Measurements from ENCODE around the gene PSENEN.

PSENEN gene, protein sequence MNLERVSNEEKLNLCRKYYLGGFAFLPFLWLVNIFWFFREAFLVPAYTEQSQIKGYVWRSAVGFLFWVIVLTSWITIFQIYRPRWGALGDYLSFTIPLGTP

DNA sequence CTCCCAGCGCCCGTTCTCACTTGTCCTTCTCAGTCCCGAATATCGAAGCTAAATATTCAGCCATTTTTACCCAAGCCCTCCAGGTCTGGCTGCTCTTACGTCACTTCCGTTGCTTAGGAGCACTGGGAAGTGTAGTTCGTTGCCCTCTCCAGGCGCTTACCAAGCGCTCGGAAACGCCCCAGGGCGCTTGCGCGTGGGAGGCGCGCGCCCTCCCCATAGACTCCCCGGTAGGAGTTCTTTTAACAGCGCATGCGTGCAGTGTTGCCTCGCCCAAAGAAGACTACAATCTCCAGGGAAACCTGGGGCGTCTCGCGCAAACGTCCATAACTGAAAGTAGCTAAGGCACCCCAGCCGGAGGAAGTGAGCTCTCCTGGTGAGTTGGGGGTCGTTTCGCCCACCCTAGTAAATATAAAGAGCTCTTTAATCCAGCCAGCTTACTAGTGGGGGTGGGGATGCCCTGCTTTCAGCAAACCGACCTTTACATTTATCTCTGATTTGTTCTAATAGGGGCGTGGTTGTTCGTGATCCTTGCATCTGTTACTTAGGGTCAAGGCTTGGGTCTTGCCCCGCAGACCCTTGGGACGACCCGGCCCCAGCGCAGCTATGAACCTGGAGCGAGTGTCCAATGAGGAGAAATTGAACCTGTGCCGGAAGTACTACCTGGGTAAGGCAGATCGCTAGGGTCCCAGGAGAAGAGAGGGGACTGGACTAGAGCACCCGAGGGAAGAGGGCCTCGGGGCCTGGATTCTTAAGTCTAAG is at the start of gene PSENEN, which contains the start of gene U2AF1L4:
Gene PSENEN (plus strand): TSS at position 324 of the 759 bp plus-strand sequence. CDS start 280 bp downstream, at position 604.
Gene U2AF1L4 (minus strand): TSS at position 91 of the 759 bp plus-strand sequence. CDS start 27 bp downstream, at position 64.
- DNase-seq = peak; percentile 99

DNA sequence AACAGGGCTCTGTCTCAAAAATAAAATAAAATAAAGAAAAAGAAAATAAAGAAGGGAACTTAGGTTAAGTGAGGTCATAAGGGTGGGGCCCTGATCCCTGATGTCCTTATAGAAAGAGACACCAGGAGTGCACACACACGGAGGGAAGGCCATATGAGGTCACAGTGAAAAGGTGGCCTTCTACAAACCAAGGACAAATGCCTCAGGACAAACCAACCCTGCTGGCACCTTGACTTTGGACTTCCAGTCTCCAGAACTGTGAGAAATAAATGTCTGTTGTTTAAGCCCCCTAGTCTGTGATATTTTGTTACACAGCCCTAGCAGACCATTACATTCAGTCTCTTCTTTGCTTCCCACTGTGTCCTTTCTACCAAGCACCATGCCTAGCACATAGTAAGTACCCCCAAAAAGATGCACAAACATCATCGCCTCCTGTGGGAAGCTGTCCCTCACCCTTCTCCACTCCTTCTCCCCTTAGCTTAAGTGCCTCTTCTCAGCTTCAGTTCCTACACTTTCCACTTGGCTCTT is 49.5 kb upstream of the PSENEN start:
- DNase-seq = no peak

DNA sequence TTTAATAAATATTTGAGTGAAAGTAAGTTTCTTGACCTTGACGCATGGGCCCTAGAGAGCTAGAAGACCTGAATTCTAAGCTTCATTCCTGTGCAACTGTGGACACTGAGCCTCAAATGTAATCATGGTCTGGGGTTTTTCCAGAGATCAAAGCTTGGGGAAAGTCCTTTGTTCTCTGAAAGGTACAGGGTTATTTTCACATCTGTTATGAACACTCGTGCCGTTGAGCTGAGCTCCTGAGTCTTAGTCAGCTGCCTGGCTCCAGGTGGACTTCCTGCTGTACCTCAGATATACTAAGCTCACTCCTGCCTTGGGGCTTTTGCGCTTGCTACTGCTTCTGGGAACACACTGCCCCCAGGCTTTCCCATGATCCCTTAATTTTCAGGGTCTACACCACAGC is 48.6 kb upstream of the PSENEN start:
- no peak for DNase-seq

DNA sequence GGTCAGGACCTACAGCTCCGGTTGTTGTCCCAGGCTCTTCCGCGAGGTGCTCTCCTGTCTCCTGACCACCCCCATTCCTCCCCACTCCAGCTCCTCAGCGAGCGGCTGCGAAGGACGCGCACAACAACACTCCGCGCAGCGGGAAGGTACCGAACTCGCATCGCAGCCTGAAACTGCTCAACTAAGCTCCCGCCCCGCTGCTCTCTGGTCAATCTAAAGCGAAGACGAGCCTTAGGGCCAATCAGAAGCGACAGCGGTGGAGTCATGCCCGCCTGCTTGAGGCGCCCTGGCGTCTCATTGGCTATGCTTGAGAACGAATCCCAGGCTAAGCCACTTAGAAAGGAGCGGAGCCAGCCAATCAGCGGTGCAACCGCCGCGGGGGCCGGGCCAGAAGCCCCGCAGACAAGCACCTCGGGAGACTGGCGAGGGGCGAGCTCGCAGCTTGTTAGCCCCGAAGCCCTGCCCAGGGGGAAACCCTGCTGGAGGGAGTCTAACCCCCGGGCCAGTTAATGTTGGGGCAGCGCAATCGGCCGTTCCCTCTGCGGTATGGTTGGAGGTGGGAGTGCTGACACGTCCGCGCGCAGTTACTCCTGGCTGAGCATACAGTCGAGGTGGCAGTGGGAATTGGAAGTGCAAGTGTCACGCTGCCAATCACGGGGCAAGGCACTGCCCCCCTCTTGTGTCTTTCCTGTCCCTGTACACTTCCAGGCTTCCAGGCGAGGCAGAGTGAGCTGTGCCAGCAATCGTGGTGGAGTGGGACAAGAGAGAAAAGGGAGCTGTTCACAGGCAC is 43.0 kb upstream of the PSENEN start:
- DNase-seq = peak; percentile 96

DNA sequence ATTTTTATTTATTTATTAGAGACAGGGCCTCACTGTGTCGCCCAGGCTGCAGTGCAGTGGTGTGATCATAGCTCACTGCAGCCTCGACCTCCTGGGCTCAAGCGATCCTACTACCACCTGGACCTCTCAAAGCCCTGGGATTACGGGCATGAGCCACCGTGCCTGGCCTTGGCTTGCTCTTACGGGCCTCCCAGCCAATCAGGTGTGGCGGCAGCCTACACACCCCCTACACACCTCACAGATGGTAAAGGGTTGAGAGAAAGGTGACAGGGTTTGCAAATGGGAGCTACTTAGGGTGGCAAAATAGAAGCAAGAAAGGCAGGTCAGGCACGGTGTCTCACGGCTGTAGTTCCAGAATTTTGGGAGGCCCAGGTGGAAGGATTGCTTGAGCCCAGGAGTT is 42.1 kb upstream of the PSENEN start:
- DNase-seq = no peak

DNA sequence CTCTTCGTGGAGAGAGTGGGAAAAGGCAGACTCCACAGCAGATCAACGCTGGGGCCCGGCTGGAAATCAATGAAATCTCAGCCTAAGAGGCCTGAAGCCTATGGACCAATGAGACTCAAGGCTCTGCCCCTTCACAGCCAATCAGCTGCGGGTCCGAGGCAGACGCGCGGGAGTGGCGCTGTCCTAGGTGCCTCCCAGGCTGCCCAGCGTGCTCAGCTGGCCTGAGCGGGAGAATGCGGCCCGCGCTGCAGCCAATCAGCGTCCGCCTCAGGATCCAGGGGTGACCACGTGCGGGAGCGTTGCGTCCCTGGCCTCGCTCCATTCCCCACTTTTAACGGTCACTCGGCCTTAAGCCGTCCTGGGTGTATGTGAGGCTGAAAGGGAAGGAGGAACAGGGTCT is 41.2 kb upstream of the PSENEN start, which contains the start of gene ZBTB32:
Gene ZBTB32 (plus strand): TSS at position 341 of the 400 bp plus-strand sequence. CDS start 10,069 bp downstream, outside the sequence.
- DNase-seq = peak; percentile 52

DNA sequence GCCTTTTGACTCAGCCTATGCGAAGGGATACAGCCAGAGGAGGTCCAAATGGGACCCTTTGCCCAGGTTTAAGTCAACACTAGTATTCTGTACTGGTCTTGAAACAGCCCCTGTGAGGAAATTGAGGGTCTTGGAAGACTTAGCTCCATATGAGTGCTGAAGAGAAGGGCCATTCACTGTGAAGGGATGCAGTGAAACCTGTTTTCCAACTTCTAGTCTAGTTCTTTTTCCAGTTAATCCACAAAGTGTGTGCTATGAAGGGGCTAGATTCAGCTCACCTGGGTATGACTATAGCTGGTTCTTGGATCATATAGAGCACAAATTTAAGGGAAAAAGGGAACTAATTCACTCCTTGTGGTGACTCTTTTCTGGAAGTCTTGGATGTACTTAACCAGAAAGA is 37.1 kb upstream of the PSENEN start:
- no peak for DNase-seq

DNA sequence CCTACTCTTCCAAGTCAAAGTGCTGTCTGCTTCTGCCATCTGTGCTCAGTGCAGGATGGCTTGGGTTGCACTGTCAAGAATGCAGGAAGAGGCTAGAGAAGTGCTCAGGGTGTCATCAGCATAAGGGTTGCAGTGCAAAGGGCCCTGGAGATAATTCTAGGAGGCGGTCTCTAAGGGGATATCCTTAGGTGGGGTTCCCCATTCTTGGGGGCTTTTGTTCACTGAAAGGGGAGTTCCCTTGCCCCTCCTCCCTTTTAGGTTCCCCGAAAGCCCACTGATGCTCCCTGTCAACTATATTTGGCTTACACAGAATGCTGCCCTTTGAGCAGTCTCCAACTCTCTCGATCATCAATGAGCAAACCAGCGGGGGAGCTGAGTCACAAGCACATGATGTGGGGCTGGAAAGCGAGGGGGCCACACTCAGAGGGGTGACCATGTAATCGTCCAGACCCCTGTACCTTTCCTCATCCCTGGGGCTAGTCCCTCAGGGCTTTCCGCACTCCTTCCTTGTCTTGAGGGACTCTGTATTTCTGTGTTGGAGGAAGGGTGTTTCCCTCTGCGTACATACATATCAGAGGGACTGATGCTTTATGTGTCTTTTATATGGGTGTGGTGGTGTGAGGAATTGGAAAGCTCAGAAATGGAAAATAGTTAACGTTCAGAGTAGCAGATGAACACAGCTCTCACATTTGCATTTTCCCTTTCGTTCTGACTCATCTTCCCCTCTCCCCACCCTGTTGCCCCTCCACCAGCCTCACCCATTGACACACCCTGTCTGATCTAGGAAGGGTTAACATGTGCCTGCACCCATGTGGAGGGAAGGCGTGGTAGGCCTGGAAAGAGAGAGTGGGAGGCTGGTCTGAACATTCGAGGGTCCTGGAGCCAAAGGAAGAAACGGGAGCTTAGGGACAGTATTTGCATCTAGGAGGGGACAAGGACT is 34.4 kb upstream of the PSENEN start:
- DNase-seq = no peak

DNA sequence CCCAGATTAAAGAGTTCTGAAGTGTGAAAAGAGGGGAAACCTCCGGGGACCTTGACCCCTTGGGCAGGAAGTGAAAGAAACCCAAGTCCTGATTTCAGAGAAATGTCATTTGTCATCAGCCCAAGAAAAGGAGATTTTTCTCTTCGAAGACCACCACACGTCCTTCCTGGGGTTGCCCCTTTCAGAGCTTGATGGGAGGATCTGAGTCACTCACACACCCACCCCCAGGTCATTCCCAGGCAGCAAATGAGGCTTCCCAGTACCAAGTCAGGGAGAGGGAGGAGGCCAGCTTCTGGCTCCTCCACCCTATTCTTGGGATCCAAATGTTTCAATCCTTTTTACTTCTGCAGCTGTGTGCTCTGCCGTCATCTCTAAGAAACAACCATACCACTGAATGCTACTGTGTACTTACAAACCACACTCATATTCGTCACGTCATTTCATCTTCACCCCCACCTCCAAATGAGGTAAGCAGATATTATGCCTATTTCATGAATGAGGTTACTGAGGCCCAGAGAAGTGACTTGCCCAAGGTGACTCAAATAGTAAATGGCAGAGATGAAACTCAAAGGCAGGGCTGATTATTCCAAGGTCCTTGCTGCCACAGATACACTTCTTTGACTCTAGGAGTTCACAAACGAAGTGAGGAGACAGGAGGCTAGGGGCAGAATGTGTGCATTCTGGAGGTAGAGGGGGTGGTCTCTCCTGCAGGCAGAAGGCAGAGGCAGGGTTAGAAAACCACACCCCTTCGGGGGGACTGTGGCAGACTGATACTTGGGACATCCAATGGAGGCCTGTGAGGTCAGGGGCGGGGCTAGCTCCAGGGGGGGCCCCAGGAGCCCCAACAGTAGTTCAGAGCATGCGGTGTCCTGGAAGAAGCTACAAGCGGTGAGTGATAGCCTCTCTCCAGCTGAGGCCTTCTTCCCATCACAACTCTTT is 32.6 kb upstream of the PSENEN start:
- DNase-seq = no peak

DNA sequence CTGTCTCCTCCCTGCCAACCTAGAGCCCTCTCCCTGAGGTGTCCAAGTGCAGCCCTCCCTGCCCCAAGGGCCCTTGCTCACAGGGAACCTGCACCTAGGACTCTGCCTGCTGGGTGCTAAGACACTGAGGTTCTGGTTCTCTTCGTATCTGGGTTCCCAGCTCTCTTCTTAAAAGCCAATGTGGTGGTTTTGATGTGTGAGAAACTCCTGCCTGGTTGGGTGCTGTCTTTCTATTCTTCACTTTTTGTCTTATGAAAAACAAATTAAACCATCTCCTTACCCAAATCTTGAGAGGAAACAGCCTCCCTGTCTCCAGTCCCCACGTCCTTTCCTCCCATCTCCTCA is 32.0 kb upstream of the PSENEN start:
- no peak for DNase-seq

DNA sequence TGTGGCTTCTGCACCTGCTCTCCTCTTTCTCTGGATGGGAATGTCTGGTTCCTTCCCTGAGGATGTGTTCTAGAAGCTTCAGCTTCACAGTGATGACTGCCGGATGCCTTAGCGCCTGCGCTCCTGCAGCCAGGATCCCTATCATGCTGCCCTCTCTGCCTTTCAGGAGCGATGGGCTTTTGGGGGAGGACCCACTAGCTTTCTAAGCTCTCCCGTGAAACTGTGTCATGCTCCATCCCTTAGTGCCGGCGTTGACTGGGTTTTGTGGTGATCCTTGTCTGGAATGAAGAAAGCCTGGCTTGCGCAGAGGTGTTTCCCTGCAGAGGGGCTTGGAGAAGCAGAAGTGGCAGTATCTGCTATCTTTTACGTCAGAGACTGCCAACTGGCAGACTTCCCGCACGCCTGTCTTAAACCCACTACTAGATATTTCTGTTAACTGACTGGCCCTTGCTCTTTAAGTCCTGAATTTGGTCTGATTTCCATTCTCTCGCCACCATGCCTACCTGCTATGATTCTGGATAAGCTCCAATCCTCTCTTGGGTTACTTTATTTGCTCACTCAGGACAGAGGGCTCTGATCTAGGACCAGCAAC is 31.5 kb upstream of the PSENEN start:
- no peak for DNase-seq

DNA sequence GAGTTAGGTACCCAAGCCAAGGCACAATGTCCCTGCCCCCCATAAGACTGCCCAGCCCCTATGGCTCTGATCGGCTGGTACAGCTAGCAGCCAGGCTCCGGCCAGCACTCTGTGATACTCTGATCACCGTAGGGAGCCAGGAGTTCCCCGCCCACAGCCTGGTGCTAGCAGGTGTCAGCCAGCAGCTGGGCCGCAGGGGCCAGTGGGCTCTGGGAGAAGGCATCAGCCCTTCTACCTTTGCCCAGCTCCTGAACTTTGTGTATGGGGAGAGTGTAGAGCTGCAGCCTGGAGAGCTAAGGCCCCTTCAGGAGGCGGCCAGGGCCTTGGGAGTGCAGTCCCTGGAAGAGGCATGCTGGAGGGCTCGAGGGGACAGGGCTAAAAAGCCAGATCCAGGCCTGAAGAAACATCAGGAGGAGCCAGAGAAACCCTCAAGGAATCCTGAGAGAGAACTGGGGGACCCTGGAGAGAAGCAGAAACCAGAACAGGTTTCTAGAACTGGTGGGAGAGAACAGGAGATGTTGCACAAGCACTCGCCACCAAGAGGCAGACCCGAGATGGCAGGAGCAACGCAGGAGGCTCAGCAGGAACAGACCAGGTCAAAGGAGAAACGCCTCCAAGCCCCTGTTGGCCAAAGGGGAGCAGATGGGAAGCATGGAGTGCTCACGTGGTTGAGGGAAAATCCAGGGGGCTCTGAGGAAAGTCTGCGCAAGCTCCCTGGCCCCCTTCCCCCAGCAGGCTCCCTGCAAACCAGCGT is 30.7 kb upstream of the PSENEN start:
- no peak for DNase-seq

DNA sequence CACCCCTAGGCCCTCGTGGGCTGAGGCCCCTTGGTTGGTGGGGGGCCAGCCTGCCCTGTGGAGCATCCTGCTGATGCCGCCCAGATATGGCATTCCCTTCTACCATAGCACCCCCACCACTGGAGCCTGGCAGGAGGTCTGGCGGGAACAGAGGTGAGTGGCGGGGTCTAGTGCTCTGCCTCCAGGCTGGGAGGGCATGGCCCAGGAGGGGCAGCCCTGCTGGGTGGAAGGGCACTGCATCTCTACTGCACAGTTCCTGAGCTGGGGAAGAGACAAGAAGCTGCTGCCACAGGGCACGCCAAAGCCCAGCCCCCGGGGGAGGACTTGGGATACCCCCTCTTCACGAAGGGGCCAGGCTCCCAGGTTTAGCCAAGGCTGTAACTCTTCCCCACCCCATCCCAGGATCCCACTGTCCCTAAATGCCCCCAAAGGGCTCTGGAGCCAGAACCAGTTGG is 30.1 kb upstream of the PSENEN start:
- DNase-seq = no peak

DNA sequence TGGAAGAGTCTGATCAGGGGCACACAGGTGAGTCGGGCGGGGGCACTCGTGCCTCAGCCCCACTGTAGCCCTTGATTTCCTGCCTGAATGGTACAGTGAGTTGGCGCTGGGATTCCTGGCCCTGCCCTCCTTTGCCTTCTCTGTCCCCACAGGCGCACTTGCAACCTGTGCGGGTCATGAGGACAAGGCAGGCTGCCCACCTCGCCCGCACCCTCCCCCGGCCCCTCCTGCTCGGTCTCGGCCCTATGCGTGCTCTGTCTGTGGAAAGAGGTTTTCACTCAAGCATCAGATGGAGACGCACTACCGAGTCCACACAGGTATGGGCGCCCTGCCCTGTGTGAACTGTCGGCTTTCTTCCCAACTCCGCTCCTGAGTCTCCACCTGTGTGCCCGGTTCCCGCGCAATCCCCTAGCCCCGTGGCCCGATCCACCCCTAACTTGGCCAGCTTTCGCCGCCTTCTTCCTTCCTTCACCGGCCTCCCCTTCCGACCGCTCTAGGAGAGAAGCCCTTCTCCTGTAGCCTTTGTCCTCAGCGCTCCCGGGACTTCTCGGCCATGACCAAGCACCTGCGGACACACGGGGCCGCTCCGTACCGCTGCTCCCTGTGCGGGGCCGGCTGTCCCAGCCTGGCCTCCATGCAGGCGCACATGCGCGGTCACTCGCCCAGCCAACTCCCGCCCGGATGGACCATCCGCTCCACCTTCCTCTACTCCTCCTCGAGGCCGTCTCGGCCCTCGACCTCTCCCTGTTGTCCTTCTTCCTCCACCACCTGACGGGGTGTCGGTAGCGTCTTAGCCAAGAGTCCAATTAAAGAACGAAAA is 29.3 kb upstream of the PSENEN start:
- DNase-seq = no peak

DNA sequence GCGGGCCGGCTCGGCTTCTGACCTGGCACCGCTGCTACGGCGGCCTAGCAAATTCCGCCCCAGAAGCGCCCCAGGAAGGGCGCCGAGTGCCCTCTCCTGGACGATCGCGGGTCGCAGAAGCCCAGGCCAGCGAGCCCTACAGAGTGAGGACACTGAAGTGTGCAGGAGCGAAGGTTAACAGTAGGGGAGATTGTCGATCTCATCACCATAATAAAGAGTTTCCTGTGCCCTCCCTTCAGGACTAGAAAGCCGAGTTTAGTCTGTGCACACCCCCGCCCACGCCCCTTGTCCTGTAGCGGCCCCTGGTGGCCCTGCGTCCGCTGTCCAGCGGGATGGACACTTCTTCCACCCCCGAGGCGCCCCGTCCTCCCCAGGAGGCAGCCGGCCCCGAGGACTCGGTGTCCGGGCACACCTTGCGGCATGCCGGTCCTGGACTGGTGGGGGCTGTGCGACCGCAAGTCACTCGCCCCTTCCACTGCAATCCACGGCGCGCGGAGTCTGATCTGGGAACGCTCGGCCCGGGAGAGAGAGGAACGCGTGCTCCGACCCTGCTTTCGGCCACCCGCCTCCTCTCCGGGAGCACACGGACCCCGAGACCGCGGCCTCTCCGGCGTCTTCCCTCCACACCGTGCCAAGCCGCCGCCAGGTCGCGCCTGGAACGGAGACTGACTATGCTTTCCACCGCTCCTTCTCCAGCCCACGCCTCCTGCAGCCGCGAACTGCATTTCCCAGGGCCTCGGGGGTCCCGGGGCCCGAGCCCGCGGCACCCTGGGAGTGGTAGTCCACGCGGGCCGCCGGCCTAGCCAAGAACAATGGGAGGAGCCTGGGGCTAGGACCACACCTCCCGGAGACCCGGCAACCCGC is 28.4 kb upstream of the PSENEN start:
- DNase-seq = peak; percentile 78

DNA sequence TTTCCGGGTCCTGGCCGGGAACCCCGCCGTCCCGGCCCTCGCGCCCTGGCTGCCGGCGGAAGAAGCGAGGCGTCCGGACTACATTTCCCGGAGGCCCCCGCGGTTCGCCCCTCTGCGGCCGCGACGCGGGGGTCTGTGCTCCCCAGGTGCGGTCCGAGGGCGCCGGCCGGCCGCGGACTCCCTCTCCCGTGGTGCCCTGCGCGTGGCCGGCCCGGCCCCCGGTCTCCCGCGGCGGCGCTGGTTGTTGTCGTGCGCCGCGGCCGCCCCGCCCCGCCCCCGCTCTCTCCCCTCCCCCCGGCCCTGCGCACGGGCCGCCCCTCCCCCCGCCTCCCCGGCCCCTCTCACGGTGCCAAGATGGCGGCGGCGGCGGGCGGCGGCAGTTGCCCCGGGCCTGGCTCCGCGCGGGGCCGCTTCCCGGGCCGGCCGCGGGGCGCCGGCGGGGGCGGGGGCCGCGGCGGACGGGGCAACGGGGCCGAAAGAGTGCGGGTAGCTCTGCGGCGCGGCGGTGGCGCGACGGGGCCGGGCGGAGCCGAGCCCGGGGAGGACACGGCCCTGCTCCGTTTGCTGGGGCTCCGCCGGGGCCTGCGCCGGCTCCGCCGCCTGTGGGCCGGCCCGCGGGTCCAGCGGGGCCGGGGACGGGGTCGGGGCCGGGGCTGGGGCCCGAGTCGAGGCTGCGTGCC is 27.6 kb upstream of the PSENEN start, which contains the start of gene KMT2B:
Gene KMT2B (plus strand): TSS at position 339 of the 680 bp plus-strand sequence. CDS start 16 bp downstream, at position 355.
- DNase-seq = peak; percentile 97

DNA sequence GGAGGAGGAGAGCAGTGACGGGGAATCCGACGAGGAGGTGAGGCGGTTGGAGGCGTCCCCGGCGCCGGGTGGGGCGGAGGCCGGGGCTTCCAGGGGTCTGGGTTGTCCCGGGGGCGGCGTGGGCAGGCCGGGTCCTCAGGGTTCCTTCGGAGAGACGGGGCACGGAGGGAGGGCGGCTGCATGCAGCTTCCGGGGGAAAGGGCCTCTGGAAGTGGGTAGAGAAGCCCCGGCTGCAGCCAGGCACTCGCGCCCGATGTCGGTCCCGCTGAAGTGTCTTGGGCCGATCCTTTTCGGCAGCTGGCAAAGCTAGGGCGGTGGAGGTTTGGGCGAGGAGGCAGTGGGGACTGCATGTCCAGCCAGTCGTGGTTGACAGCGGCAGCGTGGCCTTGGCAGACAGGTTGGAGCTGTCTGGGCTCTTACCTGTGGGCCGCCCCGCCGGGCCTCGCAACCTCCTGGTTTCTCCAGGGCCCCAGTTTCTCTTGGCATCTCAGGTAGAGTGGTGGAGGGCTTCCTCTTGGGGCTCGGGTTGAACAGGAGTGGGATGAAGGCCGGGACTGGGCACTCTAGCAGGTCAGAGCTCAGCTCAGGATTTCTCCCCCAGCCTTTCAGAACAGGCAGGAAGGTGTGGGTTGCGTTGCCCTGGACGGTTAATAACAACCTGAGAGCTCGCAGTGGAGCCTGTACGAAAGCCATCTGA is 27.0 kb upstream of the PSENEN start:
- DNase-seq = no peak
